ENCODE measurements around the gene RHO. TPM values are rescaled to one million over a fixed set of nuclear protein-coding genes. Genes with fewer than 3 reads are reported as not detected.

Gene RHO
- total and polyA plus RNA-seq, 2 donors (not counting 3 experiments of a cell fraction or from before 2014, with no cell fraction given), result not detected

GRCh38 chr3:129583289-129583688 lies 54.9 kb downstream of the RHO start:
- TF ChIP-seq MYC (IDR thresholded peaks at IDR 0.05; ENCODE audit: low read depth, low read length), result no peak
- no peak for TF ChIP-seq FOS (IDR thresholded peaks at IDR 0.05; ENCODE audit: borderline replicate concordance, insufficient read depth, low read length)
- no peak for TF ChIP-seq MAX (IDR thresholded peaks at IDR 0.05; ENCODE audit: insufficient read depth, insufficient read length)
- TF ChIP-seq POLR2AphosphoS5 (IDR thresholded peaks at IDR 0.05; ENCODE audit: insufficient read depth, low read depth, low read length), result no peak
- TF ChIP-seq POLR2A (IDR thresholded peaks at IDR 0.05; ENCODE audit: low read depth, low read length), result no peak
- no peak for TF ChIP-seq JUN (IDR thresholded peaks at IDR 0.05; ENCODE audit: borderline replicate concordance, insufficient read depth, insufficient read length, low read depth)
- Histone ChIP-seq H3K27ac (ENCODE audit: insufficient read depth, low read depth, low read length) (no peak overlapping the region), H3K9ac (replicated peaks; ENCODE audit: extremely low read depth, insufficient read depth, low read length) (no peak overlapping the region), H3K36me3 (ENCODE audit: control insufficient read depth in 2 of 2, extremely low read depth in 1 of 2, insufficient read depth in 2 of 2, low read length in 2 of 2) (peaks cover 33 to 86% of the 10 kb centered on the region in 2 experiments), H2AFZ (ENCODE audit: low read depth, low read length) (no peak overlapping the region), H3K4me1 (ENCODE audit: control insufficient read depth, extremely low read depth, insufficient read depth, low read length) (peaks cover 4% of the 10 kb centered on the region), H3K4me2 (ENCODE audit: insufficient read depth, low read length) (no peak overlapping the region), H3K9me3 (replicated peaks; ENCODE audit: control insufficient read depth, insufficient read depth, low read length) (no peaks in the 10 kb centered on the region), H3K4me3 (replicated peaks in 1 of 3; ENCODE audit: insufficient read depth in 1 of 3, low read depth in 1 of 3, low read length in 3 of 3) (no peak overlapping the region), H3K9me1 (replicated peaks; ENCODE audit: control insufficient read depth, extremely low read depth, insufficient read depth, low read length) (no peaks in the 10 kb centered on the region), H3K27me3 (ENCODE audit: control insufficient read depth in 2 of 2, insufficient read depth in 2 of 2, low read length in 2 of 2) (no peaks in the 10 kb centered on the region), H3K79me2 (ENCODE audit: control insufficient read depth, insufficient read depth, low read length) (peaks cover 56% of the 10 kb centered on the region), H4K20me1 (replicated peaks; ENCODE audit: control insufficient read depth, extremely low read depth, insufficient read depth, low read length) (no peaks in the 10 kb centered on the region)
- DNase-seq (ENCODE audit: low read depth, low spot score), result no peak
- ChIA-PET POLR2A (no interaction called here), CTCF (interaction anchor here (2.8 kb wide), 1 partner anchor 93 kb away, joined by 14 read pairs; no protein-coding TSS in a partner anchor)
- FAIRE-seq, result no peak
- BruUV-seq (replicated peaks), result no TSS peak
- dilution Hi-C loops (cut with MboI; ENCODE audit: extremely low pct_ligation_motif_present, low sequenced_read_pairs) (no loop called here), intact Hi-C loops (cut with micrococcal nuclease) (no loop called here)

- Histone ChIP-seq H3K4me3 (replicated peaks in 1 of 3; ENCODE audit: insufficient read depth in 1 of 3, low read depth in 1 of 3, low read length in 3 of 3) (no peak overlapping the region), H3K27me3 (ENCODE audit: control insufficient read depth in 2 of 2, insufficient read depth in 2 of 2, low read length in 2 of 2) (no peaks in the 10 kb centered on the region), H3K27ac (ENCODE audit: insufficient read depth, low read depth, low read length) (no peak overlapping the region), H3K36me3 (ENCODE audit: control insufficient read depth in 2 of 2, extremely low read depth in 1 of 2, insufficient read depth in 2 of 2, low read length in 2 of 2) (peaks cover 33 to 79% of the 10 kb centered on the region in 2 experiments), H3K9me1 (replicated peaks; ENCODE audit: control insufficient read depth, extremely low read depth, insufficient read depth, low read length) (no peaks in the 10 kb centered on the region), H3K79me2 (ENCODE audit: control insufficient read depth, insufficient read depth, low read length) (peaks cover 66% of the 10 kb centered on the region), H3K4me1 (ENCODE audit: control insufficient read depth, extremely low read depth, insufficient read depth, low read length) (peaks cover 4% of the 10 kb centered on the region), H3K9me3 (replicated peaks; ENCODE audit: control insufficient read depth, insufficient read depth, low read length) (no peaks in the 10 kb centered on the region), H3K9ac (replicated peaks; ENCODE audit: extremely low read depth, insufficient read depth, low read length) (no peak overlapping the region), H3K4me2 (ENCODE audit: insufficient read depth, low read length) (no peak overlapping the region), H4K20me1 (replicated peaks; ENCODE audit: control insufficient read depth, extremely low read depth, insufficient read depth, low read length) (no peaks in the 10 kb centered on the region), H2AFZ (ENCODE audit: low read depth, low read length) (no peak overlapping the region)
- ChIA-PET CTCF (no interaction called here), POLR2A (no interaction called here)
- dilution Hi-C loops (cut with MboI; ENCODE audit: extremely low pct_ligation_motif_present, low sequenced_read_pairs) (no loop called here), intact Hi-C loops (cut with micrococcal nuclease) (no loop called here)
- TF ChIP-seq JUN (IDR thresholded peaks at IDR 0.05; ENCODE audit: borderline replicate concordance, insufficient read depth, insufficient read length, low read depth) (no peak), GATA2 (IDR thresholded peaks at IDR 0.05; ENCODE audit: insufficient read depth, insufficient read length, low read depth, low read length) (no peak), MYC (IDR thresholded peaks at IDR 0.05; ENCODE audit: low read depth, low read length) (no peak), EZH2 (IDR thresholded peaks at IDR 0.05; ENCODE audit: borderline replicate concordance, low read depth, low read length, severe bottlenecking) (no peak), FOS (IDR thresholded peaks at IDR 0.05; ENCODE audit: borderline replicate concordance, insufficient read depth, low read length) (no peak), POLR2AphosphoS5 (IDR thresholded peaks at IDR 0.05; ENCODE audit: insufficient read depth, low read depth, low read length) (no peak), POLR2A (IDR thresholded peaks at IDR 0.05; ENCODE audit: low read depth, low read length) (no peak), MAX (IDR thresholded peaks at IDR 0.05; ENCODE audit: insufficient read depth, insufficient read length) (no peak), CTCF (IDR thresholded peaks at IDR 0.05; ENCODE audit: extremely low read depth in 1 of 2, insufficient read depth in 1 of 2, low read depth in 1 of 2, low read length in 2 of 2) (no peak)
- DNase-seq (ENCODE audit: low read depth, low spot score) (no peak), FAIRE-seq (no peak)
- BruUV-seq (replicated peaks), result no TSS peak
Observed at GRCh38 chr3:129584631-129585030, 56.2 kb downstream of the RHO start.

Data from endothelial cell of umbilical vein (primary cell).